ENCODE results near the gene C5orf47. TPM values are rescaled to one million over a fixed set of nuclear protein-coding genes. Genes with fewer than 3 reads are reported as not detected.

Gene C5orf47
- total RNA-seq, 1 experiment from 2014 or later = 0.18 TPM

- H3K36me3 Mint-ChIP-seq (ENCODE audit: insufficient read depth, unreplicated experiment) = peaks cover 4% of the 10 kb centered on the region
- Histone ChIP-seq H3K4me1 (peaks cover 57% of the 10 kb centered on the region), H3K9me3 (no peaks in the 10 kb centered on the region), H3K4me3 (ENCODE audit: low read depth, low read length) (no peak overlapping the region), H3K36me3 (ENCODE audit: control insufficient read depth, insufficient read depth, low read length) (no peaks in the 10 kb centered on the region), H3K27me3 (replicated peaks; ENCODE audit: control insufficient read depth, insufficient read depth, low read length) (no peaks in the 10 kb centered on the region)
- BruUV-seq (replicated peaks) = TSS peak; percentile 23
- no peak for DNase-seq
- ChIA-PET CTCF (interaction anchor here (1.0 to 2.8 kb wide), 7 partner anchors 12 to 357 kb away, joined by 3 to 18 read pairs (median 3); partner anchors contain the start of genes BOD1 and CPEB4), POLR2A (interaction anchor here (0.5 to 1.0 kb wide), 2 partner anchors 26 to 104 kb away, joined by 3 read pairs; no protein-coding TSS in a partner anchor)
- H3K4me1 Mint-ChIP-seq (ENCODE audit: low read depth, unreplicated experiment) = peaks cover 31% of the 10 kb centered on the region
- intact Hi-C loops (cut with micrococcal nuclease; ENCODE audit: unreplicated experiment) = no loop called here
- no peaks in the 10 kb centered on the region for H3K27me3 Mint-ChIP-seq (ENCODE audit: insufficient read depth, unreplicated experiment)
- TF ChIP-seq, protein P1, sequence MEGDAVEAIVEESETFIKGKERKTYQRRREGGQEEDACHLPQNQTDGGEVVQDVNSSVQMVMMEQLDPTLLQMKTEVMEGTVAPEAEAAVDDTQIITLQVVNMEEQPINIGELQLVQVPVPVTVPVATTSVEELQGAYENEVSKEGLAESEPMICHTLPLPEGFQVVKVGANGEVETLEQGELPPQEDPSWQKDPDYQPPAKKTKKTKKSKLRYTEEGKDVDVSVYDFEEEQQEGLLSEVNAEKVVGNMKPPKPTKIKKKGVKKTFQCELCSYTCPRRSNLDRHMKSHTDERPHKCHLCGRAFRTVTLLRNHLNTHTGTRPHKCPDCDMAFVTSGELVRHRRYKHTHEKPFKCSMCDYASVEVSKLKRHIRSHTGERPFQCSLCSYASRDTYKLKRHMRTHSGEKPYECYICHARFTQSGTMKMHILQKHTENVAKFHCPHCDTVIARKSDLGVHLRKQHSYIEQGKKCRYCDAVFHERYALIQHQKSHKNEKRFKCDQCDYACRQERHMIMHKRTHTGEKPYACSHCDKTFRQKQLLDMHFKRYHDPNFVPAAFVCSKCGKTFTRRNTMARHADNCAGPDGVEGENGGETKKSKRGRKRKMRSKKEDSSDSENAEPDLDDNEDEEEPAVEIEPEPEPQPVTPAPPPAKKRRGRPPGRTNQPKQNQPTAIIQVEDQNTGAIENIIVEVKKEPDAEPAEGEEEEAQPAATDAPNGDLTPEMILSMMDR (IDR thresholded peaks at IDR 0.05; ENCODE audit: insufficient read depth in 1 of 2, low read depth in 1 of 2, low read length in 1 of 2, severe bottlenecking in 1 of 2, unreplicated experiment in 1 of 2) = no peak
- H3K27ac Mint-ChIP-seq (ENCODE audit: unreplicated experiment) = peak overlapping the region; percentile 80
- H3K4me3 Mint-ChIP-seq (ENCODE audit: unreplicated experiment) = peak overlapping the region; percentile 74
- no peaks in the 10 kb centered on the region for H3K9me3 Mint-ChIP-seq (ENCODE audit: unreplicated experiment)
Observed at GRCh38 chr5:173972607-173972924, 16.4 kb upstream of the C5orf47 start.

DNA sequence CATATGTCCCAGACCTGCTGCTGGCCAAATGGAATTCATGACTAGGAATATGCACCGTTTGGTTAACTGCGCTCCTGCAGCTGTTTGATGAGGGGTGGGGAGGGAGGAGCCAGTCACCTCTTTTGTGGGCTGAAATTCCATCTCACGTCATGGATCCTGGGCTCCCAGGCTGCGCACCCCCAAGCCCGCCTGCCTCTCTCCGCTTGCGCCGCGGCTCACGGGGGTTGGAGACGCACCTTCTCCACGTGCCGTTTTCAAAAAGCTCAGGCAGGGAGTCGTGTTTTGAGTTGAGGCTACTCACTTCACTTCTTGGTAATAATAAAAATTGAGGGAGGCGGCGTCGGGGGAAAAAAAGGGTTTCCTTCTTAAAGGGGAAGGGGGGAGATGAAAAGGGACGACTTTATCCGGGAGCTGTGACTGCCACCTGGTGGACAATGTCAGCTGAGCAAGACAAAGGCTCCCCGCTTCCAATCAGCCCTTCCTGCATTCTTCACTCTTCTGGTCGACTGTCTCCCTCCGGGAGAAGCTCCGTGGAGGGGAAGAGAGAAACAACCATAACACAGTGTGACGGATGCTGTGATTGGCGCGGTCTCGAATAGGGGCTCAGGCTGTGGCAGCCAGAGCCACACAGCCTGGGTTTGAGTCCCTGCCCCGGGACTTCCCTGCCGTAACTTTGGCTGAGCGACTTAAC is 15.9 kb upstream of the C5orf47 start:
- H3K4me1 ChIP-seq = peaks cover 56% of the 10 kb centered on the region
- intact Hi-C loops (cut with micrococcal nuclease; ENCODE audit: unreplicated experiment) = loop anchor here (1.0 kb wide), 3 partner anchors 85 to 354 kb away; partner anchors contain the start of gene CPEB4
- TF ChIP-seq, protein P1 (IDR thresholded peaks at IDR 0.05; ENCODE audit: insufficient read depth in 1 of 2, low read depth in 1 of 2, low read length in 1 of 2, severe bottlenecking in 1 of 2, unreplicated experiment in 1 of 2) = peak; percentile 88 to 89
- H3K4me3 ChIP-seq (ENCODE audit: low read depth, low read length) = peak overlapping the region; percentile 42
- H3K4me1 Mint-ChIP-seq (ENCODE audit: low read depth, unreplicated experiment) = peaks cover 28% of the 10 kb centered on the region
- H3K36me3 ChIP-seq (ENCODE audit: control insufficient read depth, insufficient read depth, low read length) = no peaks in the 10 kb centered on the region
- peak overlapping the region; percentile 80 for H3K27ac Mint-ChIP-seq (ENCODE audit: unreplicated experiment)
- no peaks in the 10 kb centered on the region for H3K27me3 Mint-ChIP-seq (ENCODE audit: insufficient read depth, unreplicated experiment)
- H3K4me3 Mint-ChIP-seq (ENCODE audit: unreplicated experiment) = peak overlapping the region; percentile 74
- no TSS peak for BruUV-seq (replicated peaks)
- no peaks in the 10 kb centered on the region for H3K9me3 Mint-ChIP-seq (ENCODE audit: unreplicated experiment)
- CTCF ChIA-PET = interaction anchor here (0.6 to 2.8 kb wide), 16 partner anchors 9 to 1388 kb away, joined by 3 to 18 read pairs (median 3); partner anchors contain the start of genes BOD1, CPEB4 and NSG2
- DNase-seq = peak; percentile 87 to 89
- no peaks in the 10 kb centered on the region for H3K27me3 ChIP-seq (replicated peaks; ENCODE audit: control insufficient read depth, insufficient read depth, low read length)
- no peaks in the 10 kb centered on the region for H3K9me3 ChIP-seq
- POLR2A ChIA-PET = interaction anchor here (0.5 to 1.0 kb wide), 5 partner anchors 27 to 357 kb away, joined by 3 to 9 read pairs (median 4); partner anchors contain the start of gene CPEB4
- peaks cover 4% of the 10 kb centered on the region for H3K36me3 Mint-ChIP-seq (ENCODE audit: insufficient read depth, unreplicated experiment)

DNA sequence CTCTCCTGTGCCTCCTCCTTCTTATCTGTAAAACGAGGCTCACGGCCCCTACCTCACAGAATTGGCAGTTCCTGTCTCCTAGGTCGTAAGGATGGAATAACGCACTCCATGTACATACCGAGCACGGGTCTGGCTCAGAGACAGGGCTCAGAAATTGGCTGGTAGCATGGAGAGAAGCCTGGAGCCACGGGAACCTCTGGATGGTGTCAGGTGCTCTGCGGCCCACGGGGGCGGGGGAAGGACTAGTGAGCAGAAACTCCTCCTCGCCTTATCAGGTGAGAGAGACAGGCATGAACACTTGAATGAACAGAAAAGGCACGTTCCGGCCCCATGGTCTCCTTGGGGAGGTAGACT is 15.4 kb upstream of the C5orf47 start:
- Histone ChIP-seq H3K9me3 (no peaks in the 10 kb centered on the region), H3K36me3 (ENCODE audit: control insufficient read depth, insufficient read depth, low read length) (no peaks in the 10 kb centered on the region), H3K27me3 (replicated peaks; ENCODE audit: control insufficient read depth, insufficient read depth, low read length) (no peaks in the 10 kb centered on the region), H3K4me3 (ENCODE audit: low read depth, low read length) (peak overlapping the region; percentile 42), H3K4me1 (peaks cover 50% of the 10 kb centered on the region)
- Mint-ChIP-seq H3K36me3 (ENCODE audit: insufficient read depth, unreplicated experiment) (peaks cover 4% of the 10 kb centered on the region), H3K4me1 (ENCODE audit: low read depth, unreplicated experiment) (peaks cover 28% of the 10 kb centered on the region), H3K9me3 (ENCODE audit: unreplicated experiment) (no peaks in the 10 kb centered on the region), H3K27me3 (ENCODE audit: insufficient read depth, unreplicated experiment) (peaks cover 2% of the 10 kb centered on the region), H3K4me3 (ENCODE audit: unreplicated experiment) (peak overlapping the region; percentile 74), H3K27ac (ENCODE audit: unreplicated experiment) (peak overlapping the region; percentile 80)
- no TSS peak for BruUV-seq (replicated peaks)
- TF ChIP-seq, protein P1 (IDR thresholded peaks at IDR 0.05; ENCODE audit: insufficient read depth in 1 of 2, low read depth in 1 of 2, low read length in 1 of 2, severe bottlenecking in 1 of 2, unreplicated experiment in 1 of 2) = no peak
- DNase-seq = peak in 1 of 2 experiments; percentile 62
- CTCF ChIA-PET = interaction anchor here (0.6 to 2.8 kb wide), 17 partner anchors 8 to 1389 kb away, joined by 3 to 18 read pairs (median 4); partner anchors contain the start of genes BOD1 and CPEB4
- POLR2A ChIA-PET = interaction anchor here (0.9 to 1.0 kb wide), 4 partner anchors 27 to 358 kb away, joined by 3 to 9 read pairs (median 6); partner anchors contain the start of gene CPEB4
- intact Hi-C loops (cut with micrococcal nuclease; ENCODE audit: unreplicated experiment) = loop anchor here (1.0 kb wide), 3 partner anchors 85 to 354 kb away; partner anchors contain the start of gene CPEB4
